GM12878 (cell line): ENCODE data around the gene NAV2.

ENCODE experiments used
- FOS ChIP-seq: IDR thresholded peaks from 3 replicates; pipeline ENCODE4 v1.6.1; 2011; ENCODE audit warnings: borderline replicate concordance; ENCODE audit not compliant: insufficient read length; ENCODE audit errors: extremely low read depth
- IKZF1 ChIP-seq: fragments of 450-650 bp; conservative IDR thresholded peaks from 2 replicates; pipeline ENCODE4 v1.6.1; 2017; ENCODE audit warnings: antibody characterized with exemption, mild to moderate bottlenecking
- JUND ChIP-seq: IDR thresholded peaks from 2 replicates; pipeline ENCODE4 v1.6.1; 2012; ENCODE audit warnings: low read depth, mild to moderate bottlenecking, low read length, improper control_type of control experiment, moderate library complexity
- NR2C2 ChIP-seq: IDR thresholded peaks from 2 replicates; pipeline ENCODE4 v1.6.1; 2011; ENCODE audit warnings: borderline replicate concordance, low read depth; ENCODE audit not compliant: control insufficient read depth, insufficient read length
- SP1 ChIP-seq: IDR thresholded peaks from one replicate; pipeline ENCODE4 v1.6.1; 2011; ENCODE audit warnings: low read depth, low read length
- TF ChIP-seq, protein P1 (sequence below), 3 experiments: IDR thresholded peaks in 2 of 3; conservative IDR thresholded peaks in 1 of 3; 2 replicates each; pipeline ENCODE4 v1.5.1; 2011; ENCODE audit warnings: low read depth in 3 of 3, low read length in 3 of 3, mild to moderate bottlenecking in 3 of 3, control low read depth in 2 of 3, moderate library complexity in 2 of 3, inconsistent platforms in 1 of 3, mixed read lengths in 1 of 3; ENCODE audit not compliant: control insufficient read depth in 2 of 3, insufficient read depth in 1 of 3; ENCODE audit errors: extremely low read depth in 1 of 3

DNA sequence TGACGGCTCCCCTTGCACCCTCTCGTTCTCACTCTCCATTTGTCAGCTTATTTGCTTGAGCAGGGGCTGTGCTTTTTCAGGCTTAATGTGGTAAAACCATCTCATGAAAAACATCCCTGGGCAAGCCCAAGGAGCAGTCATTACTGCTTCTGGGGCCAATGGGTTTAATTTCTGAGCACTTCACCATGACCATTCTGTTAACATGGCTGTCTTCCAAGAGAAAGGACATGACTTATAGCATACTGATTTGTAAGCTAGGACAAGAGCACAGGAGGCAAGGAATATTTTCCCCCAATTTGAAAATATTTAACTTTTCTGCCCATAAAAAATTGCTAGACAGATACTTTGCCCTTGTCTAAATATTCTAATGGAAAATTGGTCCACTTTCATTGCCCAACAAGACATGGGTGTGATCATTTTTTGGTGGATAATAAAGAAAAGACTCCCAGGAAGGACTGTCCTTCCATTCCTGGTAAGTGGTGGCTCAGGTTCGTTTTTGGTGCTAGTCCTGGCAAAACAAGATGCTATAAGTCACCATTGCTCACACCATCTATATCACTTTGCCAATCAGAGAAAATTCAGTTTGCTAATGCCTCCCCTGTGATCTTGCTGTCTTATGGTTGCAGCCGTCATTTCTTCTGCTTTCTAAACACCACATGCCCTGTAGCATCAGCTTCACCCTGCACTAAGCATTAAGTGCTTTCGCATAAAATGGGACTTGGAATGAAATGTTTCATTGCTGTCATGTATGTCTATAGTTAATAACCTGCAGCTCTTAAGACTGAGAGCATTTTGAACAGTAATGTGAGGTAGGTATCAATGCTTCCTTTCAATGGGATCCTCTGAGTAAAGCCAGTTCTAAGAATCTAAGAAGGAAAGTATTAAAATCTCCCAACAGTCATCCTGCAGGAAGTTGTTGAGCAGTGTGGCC is 339.1 kb downstream of the NAV2 start:
- TF ChIP-seq NR2C2, result no peak
- TF ChIP-seq SP1, result no peak
- TF ChIP-seq, protein P1, sequence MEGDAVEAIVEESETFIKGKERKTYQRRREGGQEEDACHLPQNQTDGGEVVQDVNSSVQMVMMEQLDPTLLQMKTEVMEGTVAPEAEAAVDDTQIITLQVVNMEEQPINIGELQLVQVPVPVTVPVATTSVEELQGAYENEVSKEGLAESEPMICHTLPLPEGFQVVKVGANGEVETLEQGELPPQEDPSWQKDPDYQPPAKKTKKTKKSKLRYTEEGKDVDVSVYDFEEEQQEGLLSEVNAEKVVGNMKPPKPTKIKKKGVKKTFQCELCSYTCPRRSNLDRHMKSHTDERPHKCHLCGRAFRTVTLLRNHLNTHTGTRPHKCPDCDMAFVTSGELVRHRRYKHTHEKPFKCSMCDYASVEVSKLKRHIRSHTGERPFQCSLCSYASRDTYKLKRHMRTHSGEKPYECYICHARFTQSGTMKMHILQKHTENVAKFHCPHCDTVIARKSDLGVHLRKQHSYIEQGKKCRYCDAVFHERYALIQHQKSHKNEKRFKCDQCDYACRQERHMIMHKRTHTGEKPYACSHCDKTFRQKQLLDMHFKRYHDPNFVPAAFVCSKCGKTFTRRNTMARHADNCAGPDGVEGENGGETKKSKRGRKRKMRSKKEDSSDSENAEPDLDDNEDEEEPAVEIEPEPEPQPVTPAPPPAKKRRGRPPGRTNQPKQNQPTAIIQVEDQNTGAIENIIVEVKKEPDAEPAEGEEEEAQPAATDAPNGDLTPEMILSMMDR (IDR thresholded peaks at IDR 0.05 in 2 of 3, conservative IDR thresholded peaks at IDR 0.05 in 1 of 3; ENCODE audit: control insufficient read depth in 2 of 3, extremely low read depth in 1 of 3, insufficient read depth in 1 of 3, low read depth in 3 of 3, low read length in 3 of 3), result no peak
- TF ChIP-seq JUND, result no peak
- TF ChIP-seq FOS, result no peak
- no peak for TF ChIP-seq IKZF1
